Loucy (cell line): ENCODE results near the gene EXTL2.
"Not testable (repeated sequence)": the region's sequence is repeated elsewhere in the genome, so short reads cannot be mapped to it uniquely, and the experiment has no call there.

Source experiments
- H2AFZ ChIP-seq: fragments of 200-600 bp; sonication (generic); 2 replicates; pipeline ENCODE4 v1.6.0; 2016; ENCODE audit warnings: antibody characterized with exemption, mild to moderate bottlenecking, low read length, moderate library complexity
- H3F3A ChIP-seq: fragments of 200-600 bp; 2 replicates; pipeline ENCODE4 v1.6.0; 2016; ENCODE audit warnings: antibody characterized with exemption, low read depth, mild to moderate bottlenecking
- H3K27me3 ChIP-seq: fragments of 200-600 bp; sonication (generic); 2 replicates; pipeline ENCODE4 v1.6.1; 2014; ENCODE audit warnings: low read length, mild to moderate bottlenecking; ENCODE audit not compliant: insufficient read depth, poor library complexity, severe bottlenecking
- H3K36me3 ChIP-seq: fragments of 200-600 bp; sonication (generic); 2 replicates; pipeline ENCODE4 v1.6.1; 2016; ENCODE audit warnings: low read length; ENCODE audit not compliant: insufficient read depth
- H3K4me1 ChIP-seq: fragments of 200-600 bp; sonication (generic); 2 replicates; pipeline ENCODE4 v1.5.1; 2014; ENCODE audit warnings: low read length, mild to moderate bottlenecking; ENCODE audit not compliant: insufficient read depth, poor library complexity, severe bottlenecking
- H3K4me2 ChIP-seq: fragments of 200-600 bp; sonication (generic); 2 replicates; pipeline ENCODE4 v1.6.0; 2014; ENCODE audit warnings: antibody characterized with exemption, low read length, low read depth, mild to moderate bottlenecking; ENCODE audit not compliant: poor library complexity, severe bottlenecking
- H3K4me3 ChIP-seq: fragments of 200-600 bp; sonication (generic); 2 replicates; pipeline ENCODE4 v1.5.1; 2014; ENCODE audit warnings: low read length, mild to moderate bottlenecking, mixed read lengths; ENCODE audit not compliant: poor library complexity, severe bottlenecking
- H3K79me2 ChIP-seq: fragments of 200-600 bp; sonication (generic); 2 replicates; pipeline ENCODE4 v1.6.1; 2014; ENCODE audit warnings: low read length; ENCODE audit not compliant: insufficient read depth
- H3K9ac ChIP-seq: fragments of 200-600 bp; sonication (generic); 2 replicates; pipeline ENCODE4 v1.6.0; 2014; ENCODE audit warnings: mild to moderate bottlenecking, low read depth, low read length, moderate library complexity; ENCODE audit not compliant: poor library complexity, severe bottlenecking
- H3K9me2 ChIP-seq: fragments of 200-600 bp; sonication (generic); replicated peaks from 2 replicates; pipeline ENCODE4 v1.6.1; 2016; ENCODE audit warnings: low read depth, low read length, mixed read lengths
- H3K9me3 ChIP-seq: fragments of 200-600 bp; sonication (generic); 2 replicates; pipeline ENCODE4 v1.6.1; 2014; ENCODE audit warnings: mild to moderate bottlenecking, antibody characterized with exemption, low read length, low read depth; ENCODE audit not compliant: insufficient read depth
- H4K20me1 ChIP-seq: fragments of 200-600 bp; sonication (generic); 2 replicates; pipeline ENCODE4 v1.6.0; 2014; ENCODE audit warnings: antibody characterized with exemption, low read length, mild to moderate bottlenecking; ENCODE audit not compliant: insufficient read depth, poor library complexity, severe bottlenecking
- EZH2phosphoT487 ChIP-seq: fragments of 200-600 bp; IDR thresholded peaks from 2 replicates; pipeline ENCODE4 v1.6.1; 2018; ENCODE audit warnings: antibody characterized with exemption, mild to moderate bottlenecking, moderate library complexity, borderline replicate concordance
- TF ChIP-seq, protein P1 (sequence below): fragments of 200-600 bp; sonication (generic); conservative IDR thresholded peaks from 2 replicates; pipeline ENCODE4 v1.5.1; 2014; ENCODE audit warnings: mild to moderate bottlenecking, antibody characterized with exemption, low read length

EXTL2 gene

GRCh38 chr1:100851726-100852125 lies 42.9 kb downstream of the EXTL2 start:
- Histone ChIP-seq H3K4me3 (no peak overlapping the region), H3K9ac (no peak overlapping the region), H3K9me2 (no peaks in the 10 kb centered on the region), H3K9me3 (no peaks in the 10 kb centered on the region), H3K36me3 (no peaks in the 10 kb centered on the region), H4K20me1 (no peaks in the 10 kb centered on the region), H3K79me2 (no peaks in the 10 kb centered on the region), H3K27me3 (no peaks in the 10 kb centered on the region), H3K4me1 (no peaks in the 10 kb centered on the region), H3K4me2 (no peak overlapping the region), H3F3A (no peaks in the 10 kb centered on the region), H2AFZ (no peak overlapping the region)
- no peak for TF ChIP-seq EZH2phosphoT487
- TF ChIP-seq, protein P1, sequence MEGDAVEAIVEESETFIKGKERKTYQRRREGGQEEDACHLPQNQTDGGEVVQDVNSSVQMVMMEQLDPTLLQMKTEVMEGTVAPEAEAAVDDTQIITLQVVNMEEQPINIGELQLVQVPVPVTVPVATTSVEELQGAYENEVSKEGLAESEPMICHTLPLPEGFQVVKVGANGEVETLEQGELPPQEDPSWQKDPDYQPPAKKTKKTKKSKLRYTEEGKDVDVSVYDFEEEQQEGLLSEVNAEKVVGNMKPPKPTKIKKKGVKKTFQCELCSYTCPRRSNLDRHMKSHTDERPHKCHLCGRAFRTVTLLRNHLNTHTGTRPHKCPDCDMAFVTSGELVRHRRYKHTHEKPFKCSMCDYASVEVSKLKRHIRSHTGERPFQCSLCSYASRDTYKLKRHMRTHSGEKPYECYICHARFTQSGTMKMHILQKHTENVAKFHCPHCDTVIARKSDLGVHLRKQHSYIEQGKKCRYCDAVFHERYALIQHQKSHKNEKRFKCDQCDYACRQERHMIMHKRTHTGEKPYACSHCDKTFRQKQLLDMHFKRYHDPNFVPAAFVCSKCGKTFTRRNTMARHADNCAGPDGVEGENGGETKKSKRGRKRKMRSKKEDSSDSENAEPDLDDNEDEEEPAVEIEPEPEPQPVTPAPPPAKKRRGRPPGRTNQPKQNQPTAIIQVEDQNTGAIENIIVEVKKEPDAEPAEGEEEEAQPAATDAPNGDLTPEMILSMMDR = no peak

DNA sequence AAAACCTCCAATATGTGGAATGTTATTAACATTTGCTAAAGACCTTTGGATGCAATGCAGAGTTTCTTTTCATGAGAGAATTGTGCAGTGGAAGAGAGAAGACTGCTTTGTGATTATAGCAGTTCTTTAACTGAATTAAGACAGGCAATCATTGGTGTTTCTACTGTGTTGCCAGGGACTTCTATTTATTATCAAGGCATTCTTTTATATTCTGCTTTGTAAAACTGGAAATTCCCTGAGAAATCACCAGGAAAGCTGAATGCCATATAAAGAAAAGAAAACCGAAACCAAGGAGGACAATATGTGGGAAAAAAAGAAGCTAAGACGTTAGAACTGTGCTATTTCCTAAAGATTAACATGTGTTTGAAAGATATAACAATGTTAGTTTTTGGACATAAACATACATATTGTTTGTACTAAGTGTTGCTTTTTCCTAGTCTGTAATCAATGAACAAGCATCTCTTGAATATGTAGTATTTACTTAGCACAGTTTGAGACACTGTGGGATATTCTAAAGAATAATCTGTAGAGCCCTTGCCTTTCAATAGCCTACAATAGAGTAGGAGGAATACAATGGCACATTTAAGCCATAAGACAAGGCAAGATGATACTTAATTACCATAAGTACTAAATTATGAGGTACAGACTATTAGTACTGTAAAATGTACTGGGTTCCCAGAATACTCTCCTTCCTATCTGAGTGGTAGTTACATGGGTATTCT lies 47.1 kb downstream of the EXTL2 start:
- H3K36me3 ChIP-seq = no peaks in the 10 kb centered on the region
- no peak overlapping the region for H3K4me3 ChIP-seq
- no peak overlapping the region for H3K4me2 ChIP-seq
- H3K9me3 ChIP-seq = no peaks in the 10 kb centered on the region
- H4K20me1 ChIP-seq = no peaks in the 10 kb centered on the region
- no peaks in the 10 kb centered on the region for H3K4me1 ChIP-seq
- H3K27me3 ChIP-seq = no peaks in the 10 kb centered on the region
- H3F3A ChIP-seq = no peaks in the 10 kb centered on the region
- no peak overlapping the region; the same call in 1 of the 2 replicates for H2AFZ ChIP-seq
- no peaks in the 10 kb centered on the region for H3K79me2 ChIP-seq
- no peak for TF ChIP-seq EZH2phosphoT487
- TF ChIP-seq, protein P1 = no peak
- H3K9ac ChIP-seq = no peak overlapping the region
- H3K9me2 ChIP-seq = no peaks in the 10 kb centered on the region

- not testable (repeated sequence) for H3K4me1 ChIP-seq, H3K79me2 ChIP-seq, H4K20me1 ChIP-seq, H2AFZ ChIP-seq, H3K27me3 ChIP-seq, H3K4me2 ChIP-seq, H3K9ac ChIP-seq, H3K9me3 ChIP-seq, H3K4me3 ChIP-seq, H3K9me2 ChIP-seq, H3K36me3 ChIP-seq, H3F3A ChIP-seq
Measured at GRCh38 chr1:100843160-100843559, 51.5 kb downstream of the EXTL2 start.
